Activated CD4-positive, alpha-beta T cell treated with anti-CD3 and anti-CD28 coated beads, Interleukin-2, amount 50 U/mL, for 48 hours (primary cell): Measurements from ENCODE around the gene METTL4.

ENCODE experiments used
- DNase-seq, 2 experiments: peaks; one replicate each; pipeline ENCODE4 v3.0.0-alpha.2; 2020

Gene METTL4, protein sequence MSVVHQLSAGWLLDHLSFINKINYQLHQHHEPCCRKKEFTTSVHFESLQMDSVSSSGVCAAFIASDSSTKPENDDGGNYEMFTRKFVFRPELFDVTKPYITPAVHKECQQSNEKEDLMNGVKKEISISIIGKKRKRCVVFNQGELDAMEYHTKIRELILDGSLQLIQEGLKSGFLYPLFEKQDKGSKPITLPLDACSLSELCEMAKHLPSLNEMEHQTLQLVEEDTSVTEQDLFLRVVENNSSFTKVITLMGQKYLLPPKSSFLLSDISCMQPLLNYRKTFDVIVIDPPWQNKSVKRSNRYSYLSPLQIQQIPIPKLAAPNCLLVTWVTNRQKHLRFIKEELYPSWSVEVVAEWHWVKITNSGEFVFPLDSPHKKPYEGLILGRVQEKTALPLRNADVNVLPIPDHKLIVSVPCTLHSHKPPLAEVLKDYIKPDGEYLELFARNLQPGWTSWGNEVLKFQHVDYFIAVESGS

GRCh38 chr18:2571200-2572170, at the start of gene METTL4, which contains the start of gene NDC80:
TSS of gene METTL4 (minus strand) at chr18:2571505. CDS start at chr18:2567216, 4,289 bp downstream.
TSS of gene NDC80 (plus strand) at chr18:2571557. CDS start at chr18:2572986, 1,429 bp downstream.
- peak; percentile 84 to 88 for DNase-seq

GRCh38 chr18:2618009-2618408, 46.7 kb upstream of the METTL4 start:
- DNase-seq, result no peak

DNA sequence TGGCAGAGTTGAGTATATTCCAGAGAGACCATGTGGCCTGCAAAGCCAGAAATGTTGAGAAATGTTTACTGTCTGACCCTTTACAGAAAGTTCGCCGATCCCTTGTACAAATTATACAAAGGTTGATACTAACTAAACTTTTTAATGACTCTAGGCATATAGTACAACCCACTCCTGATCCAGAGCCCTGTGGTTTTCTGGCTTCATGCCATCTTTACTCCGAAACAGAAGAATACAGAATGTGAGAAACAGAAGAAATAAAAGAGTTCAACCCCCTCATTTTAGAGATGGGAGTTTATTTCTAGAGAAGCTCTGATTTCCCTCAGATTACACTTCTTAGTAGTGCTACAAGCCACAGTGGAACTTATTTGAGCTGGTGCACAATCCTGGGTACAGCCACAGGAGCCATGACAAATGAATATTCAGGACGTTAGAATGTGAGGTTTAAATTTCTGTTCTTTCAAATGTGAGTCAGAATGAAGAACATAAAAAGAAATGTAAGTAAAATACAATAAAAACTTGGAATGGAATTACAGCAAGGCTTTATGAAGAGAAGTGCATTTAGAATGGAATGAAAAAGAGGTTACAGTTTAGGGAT, 46.2 kb upstream of the METTL4 start:
- DNase-seq, result no peak

DNA sequence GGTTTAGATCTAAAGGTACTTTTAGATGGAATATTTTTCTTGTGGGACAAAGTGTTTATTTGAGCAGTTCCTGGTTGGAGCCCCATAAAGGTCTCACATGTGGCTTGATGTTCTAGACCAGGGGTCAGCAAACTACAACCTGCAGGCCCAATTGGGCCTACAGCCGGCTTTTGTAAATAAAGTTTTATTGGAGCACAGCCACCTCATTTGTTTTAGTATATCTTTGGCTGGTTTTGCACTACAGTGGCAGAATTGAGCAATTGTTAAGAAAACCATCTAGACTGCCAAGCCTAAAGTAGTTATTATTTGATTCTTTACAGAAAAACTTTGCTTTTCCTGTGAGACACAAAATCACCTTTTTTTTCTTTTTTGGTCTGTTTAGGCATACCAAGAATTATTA, 41.7 kb upstream of the METTL4 start:
- DNase-seq, result no peak

GRCh38 chr18:2610549-2610948, 39.2 kb upstream of the METTL4 start:
- DNase-seq, result no peak

GRCh38 chr18:2609604-2610003, 38.3 kb upstream of the METTL4 start:
- no peak for DNase-seq

DNA sequence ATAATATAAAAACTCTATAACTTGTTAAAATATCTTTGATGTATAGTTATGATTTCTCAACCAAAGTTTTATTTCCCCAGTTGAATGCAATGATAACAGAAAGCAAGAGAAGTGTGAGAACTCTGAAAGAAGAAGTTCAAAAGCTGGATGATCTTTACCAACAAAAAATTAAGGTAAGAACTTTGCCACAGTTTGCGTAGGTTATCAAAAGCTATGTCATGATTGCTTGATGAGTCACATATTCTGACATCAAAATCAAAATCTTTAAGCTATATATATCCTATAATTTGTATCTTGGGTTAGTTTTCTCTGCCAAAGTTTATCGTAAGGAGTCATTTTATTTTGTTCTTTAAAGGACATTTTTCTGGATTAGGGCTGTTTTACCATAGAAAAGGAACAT, 35.0 kb upstream of the METTL4 start:
- no peak for DNase-seq

DNA sequence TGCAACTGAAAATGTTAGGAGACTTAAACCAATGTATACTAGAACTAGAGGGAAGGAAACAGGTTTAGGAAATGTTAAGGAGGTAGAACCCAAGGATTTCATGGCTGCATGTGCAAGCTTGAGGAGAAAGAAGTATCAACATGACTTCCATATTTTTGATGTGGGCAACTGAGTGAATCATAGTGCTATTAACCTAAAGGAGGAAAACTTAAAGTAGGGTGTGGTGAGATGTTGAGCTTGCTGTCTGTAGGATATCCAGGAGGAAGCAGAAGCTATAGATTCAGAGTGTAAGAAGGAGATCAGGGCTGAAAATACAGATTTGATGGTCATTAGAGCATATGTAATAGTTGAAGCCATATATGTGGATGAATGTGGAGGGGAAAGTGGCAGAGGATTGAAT, 31.5 kb upstream of the METTL4 start:
- DNase-seq, result no peak

- DNase-seq, result no peak
Observed at GRCh38 chr18:2597639-2598038, 26.3 kb upstream of the METTL4 start.

DNA sequence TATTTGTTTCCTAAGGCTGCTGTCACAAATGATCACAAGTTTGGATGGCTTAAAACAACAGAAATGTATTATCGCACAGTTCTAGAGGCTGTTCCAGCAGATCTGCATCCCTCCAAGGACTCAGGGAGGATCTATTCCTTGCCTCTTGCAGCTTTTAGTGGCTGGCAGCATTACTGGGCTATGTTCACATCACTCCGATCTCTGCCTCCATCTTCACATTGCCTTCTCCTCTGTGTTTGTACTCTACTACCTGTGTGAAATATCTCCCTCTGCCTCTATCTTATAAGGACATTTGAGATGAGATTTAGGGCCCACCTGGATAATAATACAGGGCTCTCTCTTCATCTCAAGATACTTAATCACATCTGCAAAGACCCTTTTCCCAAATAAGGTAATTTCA, 19.0 kb upstream of the METTL4 start:
- DNase-seq, result no peak

GRCh38 chr18:2589345-2590068, 18.2 kb upstream of the METTL4 start:
- DNase-seq, result no peak

GRCh38 chr18:2588666-2589344, 17.5 kb upstream of the METTL4 start:
- no peak for DNase-seq

- no peak for DNase-seq
Observed at GRCh38 chr18:2587788-2588187, 16.5 kb upstream of the METTL4 start.

DNA sequence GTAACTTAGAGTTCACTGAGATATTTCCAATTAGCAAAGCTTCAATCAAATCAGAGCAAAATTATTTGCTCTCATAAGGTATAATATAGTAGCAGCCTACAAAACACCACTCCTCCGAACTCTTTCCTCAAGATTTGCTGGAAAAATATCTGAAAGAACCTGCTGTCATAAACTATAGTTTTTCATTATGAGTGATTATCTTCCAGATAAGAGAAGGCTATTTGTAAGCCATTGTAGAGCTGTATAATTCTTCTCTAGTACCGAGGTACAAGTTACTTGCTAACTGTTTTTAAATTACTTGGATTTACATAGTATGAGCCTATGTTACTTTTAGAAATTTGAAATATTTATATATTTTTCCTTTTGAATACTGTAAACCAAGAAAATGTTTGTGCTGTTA, 2.1 kb upstream of the METTL4 start:
- no peak for DNase-seq

DNA sequence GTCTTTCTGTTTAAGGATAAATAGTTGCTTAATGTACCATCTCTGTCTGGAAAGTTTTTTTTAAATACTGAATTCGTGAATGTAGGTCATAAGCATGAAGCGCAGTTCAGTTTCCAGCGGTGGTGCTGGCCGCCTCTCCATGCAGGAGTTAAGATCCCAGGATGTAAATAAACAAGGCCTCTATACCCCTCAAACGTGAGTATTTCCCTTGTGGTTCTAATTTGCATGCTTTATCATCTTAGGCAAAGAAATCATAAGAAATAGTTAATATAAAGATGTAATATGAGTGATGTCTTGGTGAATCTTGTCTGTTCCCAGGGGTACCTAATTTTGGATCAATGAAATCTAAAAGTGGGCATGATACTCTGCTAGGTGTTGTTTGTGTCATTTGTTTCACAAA, 1.6 kb upstream of the METTL4 start:
- no peak for DNase-seq

- DNase-seq, result no peak
Observed at GRCh38 chr18:2572171-2572569, 865 bp upstream of the METTL4 start.

- peak; percentile 61 to 72 for DNase-seq
Observed at GRCh38 chr18:2570772-2571199, 519 bp downstream of the METTL4 start.

GRCh38 chr18:2569338-2570207, 1.7 kb downstream of the METTL4 start:
- DNase-seq, result no peak

DNA sequence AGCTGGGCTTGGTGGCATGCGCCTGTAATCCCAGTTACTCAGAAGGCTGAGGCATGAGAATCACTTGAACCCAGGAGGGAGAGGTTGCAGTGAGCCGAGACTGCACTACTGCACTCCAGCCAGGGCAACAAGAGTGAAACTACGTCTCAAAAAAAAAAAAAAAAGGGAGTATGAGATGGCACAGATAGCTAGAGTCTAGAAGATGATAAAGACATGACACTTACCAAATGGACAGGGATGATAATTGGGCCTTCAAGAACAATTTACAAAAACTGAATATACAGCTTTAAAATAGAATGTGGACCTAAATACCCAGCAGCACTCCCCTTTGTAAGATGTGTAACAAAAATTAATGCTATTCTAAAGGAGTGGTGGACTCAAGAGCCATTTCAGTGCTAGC, 2.7 kb downstream of the METTL4 start:
- DNase-seq, result no peak

DNA sequence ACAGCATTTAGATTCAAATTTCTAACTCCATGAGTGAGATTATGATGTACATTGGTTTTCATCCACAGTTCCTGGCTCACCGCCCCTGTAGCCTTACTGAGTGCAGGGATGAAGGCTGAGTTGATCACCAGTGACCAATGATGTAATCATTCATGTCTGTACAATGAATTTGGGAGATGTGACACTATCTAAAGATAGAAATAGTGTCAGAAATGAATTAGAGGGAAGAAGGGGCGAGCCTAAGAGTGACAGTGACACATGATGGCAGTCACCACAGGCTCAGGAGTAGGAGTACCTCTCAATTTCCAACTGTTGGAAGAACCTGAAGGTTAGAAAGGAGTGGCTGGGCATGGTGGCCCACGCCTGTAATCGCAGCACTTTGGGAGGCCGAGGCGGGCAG, 3.2 kb downstream of the METTL4 start:
- DNase-seq, result no peak

DNA sequence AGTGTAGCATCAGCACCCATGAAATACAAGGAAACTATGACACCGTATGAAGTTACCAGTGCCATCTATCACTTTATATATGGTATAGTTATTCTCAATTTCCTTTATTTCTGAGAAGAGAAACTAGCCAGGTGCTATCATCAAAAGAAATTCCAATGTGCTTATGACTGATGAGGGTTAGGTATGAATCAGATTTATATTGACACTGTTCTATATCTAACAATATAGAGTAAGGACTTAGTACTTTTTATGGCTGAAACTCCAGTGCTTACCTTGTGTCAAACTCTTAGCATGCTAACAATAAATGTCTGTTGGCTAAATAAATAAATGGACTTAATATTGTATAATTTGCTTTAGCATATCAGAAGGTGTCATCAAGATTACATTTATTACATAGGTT, 6.9 kb downstream of the METTL4 start:
- DNase-seq, result no peak
